Measurements from ENCODE around the gene BCL11A.
A peak's percentile ranks its signal among the peaks of the same experiment; 100 is the strongest.

BCL11A gene

DNA sequence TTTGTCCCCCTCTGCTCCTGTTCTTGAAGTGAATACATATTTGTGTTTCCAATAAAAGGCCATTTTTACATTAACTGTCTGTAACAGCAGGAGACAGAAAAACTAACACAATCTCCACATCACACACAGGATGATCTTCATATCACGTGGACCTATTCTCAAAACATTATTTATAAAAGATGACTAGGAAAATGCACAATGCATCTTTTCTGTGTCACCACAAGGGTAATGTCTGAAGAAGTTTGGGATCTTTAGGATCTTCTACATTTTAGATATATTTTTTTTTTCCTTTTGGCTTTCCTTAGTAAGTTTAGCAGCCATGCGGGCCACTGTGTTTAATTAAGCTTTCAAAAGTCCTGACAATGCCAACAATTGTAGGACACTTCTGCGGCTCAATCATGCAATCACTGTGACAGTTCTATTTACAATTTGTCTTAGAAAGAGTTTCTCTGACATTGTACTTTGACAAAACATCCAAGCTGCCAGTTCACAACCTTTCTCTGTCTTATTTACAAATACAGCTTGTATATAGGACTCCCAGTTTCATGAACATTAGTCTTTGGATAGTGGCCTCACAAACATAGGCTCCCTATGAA is 12.3 kb downstream of the BCL11A start:
- DNase-seq = peak; percentile 43

DNA sequence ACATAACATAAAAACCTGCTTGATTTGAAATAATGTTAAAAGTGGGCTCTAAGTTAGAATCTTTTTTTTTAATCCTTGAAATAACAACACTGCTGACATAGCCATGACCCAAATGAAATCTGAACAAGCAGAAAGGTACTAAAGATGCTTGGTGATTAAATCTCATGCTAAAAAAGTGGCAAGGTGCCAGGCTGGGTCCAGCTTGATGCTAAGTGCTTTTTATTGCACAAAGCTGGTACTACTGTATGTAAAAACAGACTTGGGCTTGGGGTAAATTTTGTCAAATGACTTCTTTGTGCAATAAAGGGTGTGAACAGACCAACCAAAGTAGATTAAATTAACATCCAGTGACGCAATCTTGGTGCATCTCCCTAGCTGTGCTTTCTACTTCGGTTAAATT is 13.4 kb downstream of the BCL11A start:
- no peak for DNase-seq

DNA sequence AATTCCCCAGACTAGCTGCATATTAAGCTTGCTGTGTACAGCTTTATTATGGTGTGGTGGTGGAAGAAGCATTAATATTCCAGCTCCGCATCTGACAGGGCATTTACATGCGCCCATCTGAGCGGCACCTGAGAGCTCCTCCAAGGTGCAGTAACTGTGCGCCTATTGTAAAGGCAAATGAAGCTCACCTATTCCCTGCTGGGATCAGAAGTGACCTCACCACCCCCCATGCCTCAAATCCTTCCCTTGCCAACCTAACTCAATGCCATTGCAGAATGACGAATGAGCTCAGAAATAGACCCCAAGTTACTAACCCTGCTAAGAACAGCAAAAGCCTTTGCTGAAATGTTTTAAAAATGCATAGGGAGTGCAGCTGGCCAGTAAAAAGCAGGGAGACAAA is 14.3 kb downstream of the BCL11A start:
- no peak for DNase-seq

DNA sequence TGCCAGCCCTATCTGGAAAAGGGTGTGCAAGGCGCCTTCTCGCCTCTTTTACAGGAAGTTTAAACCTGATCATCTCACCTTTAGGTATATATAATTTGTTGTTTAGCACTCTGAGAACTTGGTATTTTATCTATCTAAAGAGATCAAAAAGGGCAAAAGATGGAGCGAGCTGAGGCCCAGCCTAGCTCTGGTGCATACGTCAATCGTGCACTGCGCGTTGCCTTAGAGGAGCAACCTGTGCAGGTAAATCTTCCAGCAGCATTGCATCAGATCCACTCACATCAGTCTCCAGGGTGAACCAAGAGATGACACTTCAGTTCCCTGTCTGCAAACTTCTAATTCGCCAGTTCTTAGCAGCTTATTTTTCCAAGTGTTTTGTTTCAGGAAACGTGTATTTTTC is 15.4 kb downstream of the BCL11A start:
- no peak for DNase-seq

DNA sequence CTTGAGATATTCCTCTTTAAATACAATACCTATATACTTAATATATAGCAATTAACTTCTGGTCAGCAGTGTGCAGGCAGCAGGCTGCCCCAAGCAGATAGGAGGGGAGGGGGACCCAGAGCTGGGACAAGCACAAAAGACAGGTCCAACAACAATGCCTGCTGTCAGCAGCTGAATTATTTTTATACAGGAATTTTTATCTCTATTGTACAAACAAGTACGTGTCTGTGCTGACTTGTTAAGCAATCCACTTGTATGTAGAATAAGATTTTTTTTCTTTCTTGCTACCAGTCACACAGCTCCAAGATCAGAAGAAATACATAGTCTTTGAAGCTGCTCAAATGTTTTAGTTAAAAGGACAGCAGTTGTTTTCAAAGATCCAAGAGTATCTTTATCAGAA is 16.7 kb downstream of the BCL11A start:
- DNase-seq = no peak

DNA sequence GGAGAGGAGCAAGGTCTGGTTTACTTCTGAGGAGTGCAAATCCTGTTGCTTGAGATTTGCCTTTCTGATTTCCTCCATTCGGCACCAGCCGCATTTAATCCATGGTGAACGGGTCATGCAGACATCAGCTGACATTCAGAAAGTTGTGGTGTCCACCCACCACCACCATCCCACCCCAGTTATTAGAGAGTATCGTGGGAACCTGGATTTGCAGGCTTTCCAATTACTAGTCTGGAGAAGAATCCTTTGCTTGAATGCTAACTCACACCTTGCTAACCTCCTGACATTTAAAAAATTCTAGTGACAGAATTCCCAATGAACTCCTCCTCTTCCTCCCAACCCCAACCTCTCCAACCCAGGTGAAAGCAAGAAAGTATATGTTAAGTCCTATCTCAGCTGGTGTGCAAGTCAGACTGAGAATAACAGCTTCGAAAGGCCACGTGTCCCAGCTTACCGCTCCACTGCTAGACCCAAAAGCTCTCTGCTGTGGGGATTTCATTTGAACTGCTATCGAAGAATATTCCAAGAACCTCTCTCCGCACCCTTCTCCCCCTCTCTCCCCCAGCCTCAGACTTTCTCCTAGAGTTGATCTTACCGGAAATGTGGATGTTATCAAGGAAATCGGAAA is 17.7 kb downstream of the BCL11A start:
- DNase-seq = no peak

DNA sequence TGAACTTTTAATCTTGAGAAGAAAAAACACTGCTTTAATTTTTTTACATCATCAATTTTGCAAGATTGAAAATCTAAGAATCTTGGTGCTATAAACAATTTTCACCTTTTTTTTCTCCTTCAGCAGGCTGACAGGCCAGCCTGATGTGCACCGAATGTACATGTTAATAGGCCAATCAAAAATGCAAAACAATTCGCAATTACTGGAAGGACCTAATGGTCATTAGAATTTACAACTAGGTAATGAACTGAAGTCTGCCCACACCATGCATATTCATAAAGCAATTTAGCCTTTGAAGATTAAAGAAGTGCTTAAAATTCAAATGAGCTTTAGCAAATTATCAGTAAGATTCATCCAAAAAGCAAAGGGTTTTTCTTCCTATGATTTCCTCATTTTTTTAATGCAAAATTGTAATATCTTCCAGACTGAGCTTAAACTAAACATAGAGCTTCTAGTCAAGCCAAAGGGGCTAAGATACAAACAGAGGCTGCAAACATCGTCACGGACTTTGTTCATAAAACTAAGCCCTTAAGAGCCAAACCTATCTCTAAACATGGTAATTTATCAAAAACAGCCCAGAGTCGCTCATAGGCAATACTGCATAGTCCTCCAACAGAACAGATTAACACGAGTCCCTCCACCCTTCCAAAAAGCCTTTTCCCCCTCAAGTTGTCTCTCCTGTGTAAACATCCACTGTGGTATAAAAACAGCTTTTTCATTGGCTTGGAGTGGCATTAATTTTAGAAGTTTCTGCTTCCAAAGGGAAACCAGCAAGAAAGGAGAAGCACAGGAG is 18.4 kb downstream of the BCL11A start:
- DNase-seq = no peak

DNA sequence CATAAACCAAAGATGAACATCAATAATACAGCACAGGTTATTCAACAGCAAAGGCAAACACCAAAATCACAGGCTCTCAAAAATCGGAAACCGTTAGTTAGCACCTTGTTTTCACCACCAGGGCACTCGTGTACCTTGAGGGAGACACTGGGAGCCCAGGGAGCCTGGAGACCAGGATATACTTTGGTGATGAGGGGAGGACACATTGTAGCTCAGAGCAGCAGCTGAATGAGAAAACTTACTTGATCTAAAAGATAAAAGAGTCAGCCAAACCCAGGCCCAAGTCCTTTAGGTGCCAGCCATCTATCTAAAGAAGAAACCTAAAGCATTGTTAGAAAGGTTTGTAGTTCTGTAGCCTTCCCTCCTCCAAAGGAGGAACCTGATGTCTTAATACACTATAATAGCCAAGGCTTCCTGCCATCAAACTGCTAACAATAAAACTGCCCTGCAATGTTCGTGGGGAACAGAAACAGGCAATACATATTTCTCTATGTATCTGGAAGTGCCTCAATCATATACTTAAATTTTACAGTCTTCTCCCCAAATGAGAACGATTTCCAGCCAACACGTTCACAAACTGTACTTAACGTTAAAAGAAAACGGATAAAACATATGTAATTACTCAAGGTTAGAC is 19.3 kb downstream of the BCL11A start:
- DNase-seq = peak; percentile 38

DNA sequence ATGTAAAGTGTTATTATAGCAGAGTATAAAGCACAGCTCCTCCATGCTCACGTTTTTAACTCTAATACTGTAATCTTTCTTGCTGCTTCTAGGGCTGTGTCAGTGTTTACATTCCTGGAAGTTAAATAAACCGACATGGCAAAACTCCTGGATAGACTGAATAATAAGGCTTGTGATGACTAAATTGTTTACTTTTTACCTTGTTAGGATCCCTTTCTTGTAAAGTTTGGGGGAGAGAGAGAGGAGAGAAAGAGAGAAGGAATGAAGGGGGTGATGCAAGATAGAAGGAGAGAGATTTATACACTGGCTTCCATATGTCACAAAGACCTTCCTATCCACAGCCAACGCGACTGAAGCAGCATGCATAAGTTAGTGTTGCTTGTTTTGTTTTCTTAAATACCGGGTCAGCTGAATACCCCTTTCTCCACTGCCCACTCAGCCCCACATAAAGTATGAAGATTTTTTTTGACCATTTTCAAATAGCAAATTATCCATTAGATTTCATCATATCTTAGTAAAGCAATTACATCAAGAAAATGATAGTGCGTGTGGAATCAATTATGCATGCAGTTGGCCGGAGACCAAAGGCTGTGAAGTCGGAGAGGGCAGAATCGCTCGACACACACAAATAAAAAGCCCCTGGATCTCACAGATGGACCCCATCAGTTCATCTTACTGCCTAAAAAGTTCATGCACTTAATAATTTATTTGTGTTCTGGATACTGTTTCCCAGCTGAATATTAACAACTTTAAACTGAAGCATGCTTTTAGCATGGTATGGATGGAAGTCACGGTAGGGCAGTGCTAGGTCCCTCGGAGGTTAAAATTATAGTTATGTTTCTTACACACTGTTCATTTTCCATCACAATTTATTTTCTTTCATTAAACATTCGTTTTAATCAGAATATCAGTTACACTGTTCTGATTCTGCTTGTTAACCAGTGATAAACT is 20.1 kb downstream of the BCL11A start:
- peak; percentile 55 for DNase-seq

DNA sequence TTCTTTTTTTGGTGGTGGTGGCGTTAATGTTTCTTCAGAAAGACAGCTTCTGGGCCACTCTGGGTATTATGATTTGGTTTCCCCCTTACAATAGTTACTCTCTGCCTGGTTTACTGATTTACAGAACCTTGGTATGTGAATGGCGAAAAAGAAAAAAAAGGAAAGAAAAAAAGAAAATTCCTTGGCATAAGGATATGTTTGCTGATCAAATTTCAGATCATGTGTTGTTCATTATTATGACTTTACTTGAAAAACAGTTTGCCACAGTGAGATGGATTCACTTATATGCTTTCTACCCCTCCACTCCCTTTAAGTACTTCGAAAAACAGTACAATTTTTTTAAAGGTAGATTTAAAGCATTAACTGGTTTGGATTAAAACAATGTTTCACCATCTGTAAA is 21.0 kb downstream of the BCL11A start:
- peak; percentile 12 for DNase-seq

DNA sequence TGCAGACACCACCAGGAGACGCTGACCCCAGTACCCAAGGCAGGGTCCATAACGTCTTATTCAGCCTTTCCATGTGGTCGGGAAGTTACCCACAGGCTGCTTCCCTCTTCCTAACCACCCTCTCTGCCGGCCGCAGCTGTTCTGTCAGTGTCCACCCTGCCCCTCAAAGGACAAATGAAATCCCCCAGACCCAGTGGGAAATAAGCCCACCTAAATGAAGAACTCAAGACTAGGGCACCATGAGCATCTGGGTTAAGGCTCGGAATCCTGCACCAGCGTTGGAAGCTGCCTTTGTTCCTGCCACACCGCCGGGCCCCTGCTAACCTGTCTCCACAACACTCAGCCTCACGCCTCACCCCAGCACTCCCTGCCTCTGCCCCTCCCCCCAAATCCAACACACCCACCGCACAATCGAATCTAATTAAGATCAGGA is 21.7 kb downstream of the BCL11A start:
- peak; percentile 22 for DNase-seq

DNA sequence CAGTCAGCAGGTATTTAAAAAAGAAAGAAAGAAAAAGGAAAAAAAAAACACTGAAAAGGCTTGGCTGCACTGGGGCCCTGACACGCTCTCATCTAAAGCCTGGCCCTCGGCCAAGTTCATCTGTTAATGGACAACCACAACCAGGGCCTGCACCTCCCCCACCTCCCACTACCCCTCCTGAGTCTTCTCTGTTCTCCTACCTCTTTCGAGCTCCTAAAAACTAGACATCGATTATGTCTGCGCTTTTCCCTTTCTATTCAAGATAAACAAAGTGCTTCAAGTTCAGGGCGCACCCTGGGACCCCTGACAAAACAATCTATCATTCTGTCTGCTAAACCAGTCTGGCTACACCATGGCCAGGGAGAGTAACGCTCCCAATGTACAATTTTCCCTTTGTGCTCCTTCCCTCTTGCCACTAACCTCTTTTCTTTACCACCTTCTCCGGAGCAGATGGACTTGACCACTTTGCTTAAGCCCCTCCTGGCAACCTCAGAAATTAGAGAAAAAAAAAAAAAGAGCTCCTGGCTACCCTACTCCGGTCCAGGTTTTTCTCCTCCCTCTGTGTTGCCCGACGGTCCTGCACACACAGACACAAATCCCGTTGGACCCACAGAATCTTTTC is 22.7 kb downstream of the BCL11A start:
- peak; percentile 96 for DNase-seq

DNA sequence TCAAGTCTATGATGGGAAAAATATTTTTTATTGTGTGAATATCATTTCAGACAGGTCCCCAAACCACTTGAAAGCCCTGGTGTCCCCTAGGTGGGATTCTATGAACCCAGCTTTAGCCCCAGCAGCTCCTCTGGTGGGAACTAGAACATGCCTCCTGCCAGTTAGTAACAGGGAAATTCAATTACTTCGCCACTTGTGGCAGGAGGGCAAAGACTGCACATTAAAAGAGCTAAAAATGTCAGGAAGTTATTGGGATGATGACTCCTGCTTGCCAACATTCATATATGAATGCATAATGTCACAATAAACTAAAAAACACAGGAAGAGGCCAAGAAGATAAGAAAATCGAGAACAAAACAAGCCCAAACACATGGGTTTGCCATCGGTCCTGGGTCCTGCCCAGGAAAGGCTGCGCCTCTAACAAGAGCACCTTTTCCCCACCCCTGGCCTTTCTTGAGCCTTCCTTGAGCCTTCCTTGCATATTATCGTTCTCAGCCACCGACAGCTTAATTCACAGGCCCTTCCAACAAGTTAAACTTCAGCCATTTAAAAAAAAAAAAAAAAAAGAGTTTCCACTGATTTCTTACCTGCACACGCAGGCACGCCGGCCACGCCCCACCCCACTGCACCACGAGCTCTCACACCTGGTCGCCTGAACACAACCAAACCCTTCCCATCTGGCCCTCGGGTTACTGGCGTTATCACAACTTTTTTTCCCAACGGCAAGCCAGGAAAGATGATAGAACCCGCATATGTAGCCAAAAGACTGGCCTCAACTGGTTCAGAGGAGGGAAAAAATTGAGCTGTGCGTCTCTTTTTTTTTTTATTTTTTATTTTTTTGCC is 23.4 kb downstream of the BCL11A start:
- peak; percentile 86 for DNase-seq

DNA sequence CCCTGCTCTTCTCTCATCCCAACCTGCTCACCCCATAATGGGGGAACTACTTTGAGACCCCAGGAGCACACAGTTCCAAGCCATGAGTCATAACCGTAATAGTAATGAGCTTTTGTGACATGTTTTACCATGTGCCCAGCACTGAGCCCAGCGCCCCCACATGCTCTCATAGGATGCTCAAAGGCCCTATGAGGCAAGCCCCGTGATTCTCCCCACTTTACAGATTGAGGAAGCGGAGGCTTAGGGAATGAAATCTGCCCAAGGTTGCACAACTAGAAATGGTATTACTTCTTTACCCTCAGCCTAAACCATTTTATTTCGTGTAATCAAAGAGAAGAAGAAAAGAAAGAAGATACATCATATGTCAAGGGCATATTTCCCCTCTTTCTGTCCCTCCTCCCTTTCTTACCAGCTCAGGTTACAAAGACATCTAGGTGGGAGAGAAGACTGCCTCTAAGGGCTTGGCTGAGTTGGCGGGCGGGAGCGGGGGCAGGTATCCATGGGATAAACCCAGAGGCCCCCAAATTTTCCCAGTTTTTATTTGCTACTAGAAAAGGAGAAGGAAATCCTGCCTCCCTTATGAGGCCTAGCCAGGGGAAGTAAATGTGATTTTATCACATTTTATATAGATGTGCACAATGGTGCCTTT is 24.2 kb downstream of the BCL11A start:
- DNase-seq = no peak

DNA sequence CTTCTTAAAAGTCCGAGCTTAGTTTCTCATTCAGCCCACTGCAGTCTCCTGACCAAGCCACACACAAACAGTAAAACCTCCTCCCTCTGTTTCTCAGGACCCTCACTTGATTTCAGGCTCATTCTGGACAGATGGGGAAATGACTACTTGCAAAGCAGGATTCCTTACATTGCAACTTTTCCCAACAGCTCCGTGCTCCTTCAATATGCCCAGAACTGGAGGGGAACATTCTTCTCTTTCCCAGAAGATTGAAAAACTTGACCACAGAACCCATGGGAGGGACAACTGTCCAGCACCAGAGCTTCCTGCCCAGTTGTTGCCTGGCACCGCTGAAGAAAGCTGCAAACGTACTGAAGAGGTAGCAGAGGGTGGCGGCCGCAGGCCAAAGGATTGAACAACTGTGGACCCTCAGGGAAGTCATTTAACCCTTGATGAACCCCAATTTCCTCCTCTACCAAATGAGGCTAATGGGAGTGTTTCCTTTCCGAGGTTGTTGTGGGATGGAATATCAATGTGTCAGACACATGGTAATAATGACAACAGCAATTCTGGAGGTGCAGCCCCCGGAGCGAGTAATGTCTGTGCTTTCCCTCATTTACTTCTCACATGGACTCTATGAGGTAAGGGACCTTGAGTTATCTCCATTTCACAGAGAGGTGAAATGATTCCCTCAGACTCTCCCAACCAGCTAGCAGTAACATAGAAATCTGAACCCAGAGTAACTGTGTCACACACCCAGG is 25.0 kb downstream of the BCL11A start:
- DNase-seq = no peak

DNA sequence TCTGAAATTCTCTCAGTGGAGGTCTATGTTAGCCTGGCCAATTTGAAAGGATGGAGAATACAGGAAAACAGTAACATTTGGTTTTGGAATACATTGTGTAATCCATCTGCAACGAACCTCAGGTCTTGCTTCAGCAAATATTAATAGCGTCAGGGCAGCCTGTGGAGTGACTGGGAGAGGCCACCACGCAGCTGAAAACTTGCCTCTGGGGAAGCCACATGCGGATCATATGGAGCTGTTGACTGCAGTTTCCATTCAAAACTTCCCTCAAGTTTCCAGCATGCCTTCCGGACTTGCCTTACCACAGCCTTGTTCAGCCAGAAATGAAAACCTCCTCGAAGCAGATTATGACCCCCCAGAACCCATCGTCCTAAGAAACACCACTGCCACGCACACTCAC is 25.7 kb downstream of the BCL11A start:
- no peak for DNase-seq

DNA sequence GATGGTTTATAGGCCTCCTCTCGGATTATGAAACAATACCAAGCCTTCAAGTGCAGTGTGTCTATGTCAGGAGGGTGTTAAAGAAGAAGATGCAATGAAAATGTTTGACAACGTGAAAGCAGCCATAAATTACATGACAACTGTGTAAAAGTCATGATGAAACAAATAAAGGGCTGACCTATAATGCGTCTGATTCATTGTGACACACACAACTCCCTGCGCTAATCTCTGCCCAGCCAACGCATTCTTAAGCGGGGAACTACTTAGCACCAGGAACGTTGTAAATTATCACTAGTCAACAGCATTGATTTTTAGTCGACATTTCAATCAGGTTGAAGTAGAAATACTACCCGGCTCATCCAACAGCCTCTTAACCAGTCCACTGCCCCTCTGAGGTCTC is 26.8 kb downstream of the BCL11A start:
- DNase-seq = no peak

DNA sequence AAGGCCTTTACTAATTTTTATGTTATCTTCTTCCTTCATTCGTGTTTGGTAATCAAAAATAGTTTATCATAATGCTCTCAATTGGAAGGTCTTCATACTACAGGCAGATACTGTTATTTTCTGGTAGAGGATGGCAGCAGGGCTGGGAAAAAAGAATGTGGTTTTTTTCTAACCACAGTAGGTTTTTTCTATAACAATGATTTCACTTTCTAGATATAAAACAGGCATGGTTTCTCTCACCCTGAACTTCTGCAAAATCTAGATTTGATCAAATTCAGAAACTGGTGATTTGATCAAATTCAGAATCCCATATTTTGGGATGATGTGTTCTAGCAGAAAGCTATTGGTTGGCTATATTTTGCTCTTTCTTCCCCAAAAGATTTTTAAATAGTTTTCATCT is 27.6 kb downstream of the BCL11A start:
- no peak for DNase-seq

DNA sequence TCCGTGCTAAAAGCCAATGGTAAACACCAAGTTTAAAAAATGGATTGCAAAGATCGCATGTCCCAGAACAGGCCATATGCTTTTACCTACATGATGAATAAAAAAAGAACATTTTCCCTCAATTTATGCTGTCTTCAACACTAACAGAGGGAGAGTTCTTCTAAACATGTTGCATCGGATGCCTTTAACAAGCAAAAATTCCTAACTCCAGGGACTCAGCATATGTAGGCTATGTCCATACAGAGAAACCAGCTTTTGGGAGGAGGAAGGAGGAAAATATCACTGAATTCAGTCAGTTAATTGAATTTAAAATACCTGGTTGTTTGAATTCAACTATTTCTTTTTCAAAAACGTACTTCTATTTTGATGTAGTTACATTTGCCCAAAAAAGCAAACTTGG is 28.6 kb downstream of the BCL11A start:
- no peak for DNase-seq

DNA sequence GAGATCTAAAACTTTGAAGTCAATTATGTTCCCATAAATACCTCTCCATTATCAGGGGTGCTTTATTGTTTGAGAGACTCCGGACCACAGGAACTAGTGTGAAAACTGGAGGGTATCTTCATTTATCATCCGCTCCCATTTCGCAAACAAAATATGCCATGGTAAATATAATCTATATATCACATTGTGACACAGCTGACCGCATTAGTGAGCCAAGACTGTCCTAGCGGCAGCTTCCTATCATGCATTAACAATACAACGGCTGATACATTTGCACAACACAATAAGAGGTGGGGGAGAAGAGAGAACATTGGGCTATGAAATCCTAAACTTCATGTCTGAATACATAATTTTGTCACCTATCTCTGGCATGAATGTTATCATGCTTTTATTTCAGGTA is 29.5 kb downstream of the BCL11A start:
- DNase-seq = no peak
